SK-N-SH (cell line): ENCODE measurements around the gene LLGL2.

Source experiments
- CHD2 ChIP-seq: fragments of 150-350 bp; IDR thresholded peaks from 2 replicates; pipeline ENCODE4 v1.6.1; 2018; ENCODE audit warnings: low read length; ENCODE audit not compliant: partially characterized antibody
- EP300 ChIP-seq, 2 experiments: IDR thresholded peaks; 2 replicates each; pipeline versions ENCODE4 v1.4.0 to v1.6.1; 2012; ENCODE audit warnings: borderline replicate concordance in 1 of 2, low read depth in 1 of 2, low read length in 1 of 2
- FOXJ3 ChIP-seq: sonication (generic); formaldehyde crosslinking; IDR thresholded peaks from 2 replicates; pipeline ENCODE4 v1.5.1; 2020; ENCODE audit warnings: mild to moderate bottlenecking, missing genetic modification reagents
- JUND ChIP-seq: IDR thresholded peaks from 2 replicates; pipeline ENCODE4 v1.4.0; 2012
- MXI1 ChIP-seq: IDR thresholded peaks from 2 replicates; pipeline ENCODE4 v1.6.1; 2012; ENCODE audit warnings: mild to moderate bottlenecking, low read depth, low read length, improper control_type of control experiment
- NFIC ChIP-seq: IDR thresholded peaks from 2 replicates; pipeline ENCODE4 v1.4.0; 2012; ENCODE audit warnings: borderline replicate concordance
- POLR2AphosphoS5 ChIP-seq: IDR thresholded peaks from 2 replicates; pipeline ENCODE4 v1.6.1; 2012; ENCODE audit warnings: low read depth, low read length
- RAD21 ChIP-seq: IDR thresholded peaks from 2 replicates; pipeline ENCODE4 v1.6.1; 2012; ENCODE audit warnings: mild to moderate bottlenecking, low read length
- TAF1 ChIP-seq: IDR thresholded peaks from 2 replicates; pipeline ENCODE4 v1.6.1; 2012; ENCODE audit warnings: low read depth, mild to moderate bottlenecking, low read length, moderate library complexity, borderline replicate concordance
- YY1 ChIP-seq: IDR thresholded peaks from 2 replicates; pipeline ENCODE4 v1.4.0; 2012; ENCODE audit warnings: low read depth, mild to moderate bottlenecking
- TF ChIP-seq, protein P1 (sequence below): IDR thresholded peaks from 2 replicates; pipeline ENCODE4 v1.4.0; 2012; ENCODE audit warnings: low read depth, borderline replicate concordance
- TF ChIP-seq, protein P2 (sequence below): fragments of 200-600 bp; sonication (generic); IDR thresholded peaks from 2 replicates; pipeline ENCODE4 v1.6.1; 2017; ENCODE audit warnings: antibody characterized with exemption, mild to moderate bottlenecking, moderate library complexity
- TF ChIP-seq, protein P3 (sequence below): IDR thresholded peaks from 2 replicates; pipeline ENCODE4; 2012

DNA sequence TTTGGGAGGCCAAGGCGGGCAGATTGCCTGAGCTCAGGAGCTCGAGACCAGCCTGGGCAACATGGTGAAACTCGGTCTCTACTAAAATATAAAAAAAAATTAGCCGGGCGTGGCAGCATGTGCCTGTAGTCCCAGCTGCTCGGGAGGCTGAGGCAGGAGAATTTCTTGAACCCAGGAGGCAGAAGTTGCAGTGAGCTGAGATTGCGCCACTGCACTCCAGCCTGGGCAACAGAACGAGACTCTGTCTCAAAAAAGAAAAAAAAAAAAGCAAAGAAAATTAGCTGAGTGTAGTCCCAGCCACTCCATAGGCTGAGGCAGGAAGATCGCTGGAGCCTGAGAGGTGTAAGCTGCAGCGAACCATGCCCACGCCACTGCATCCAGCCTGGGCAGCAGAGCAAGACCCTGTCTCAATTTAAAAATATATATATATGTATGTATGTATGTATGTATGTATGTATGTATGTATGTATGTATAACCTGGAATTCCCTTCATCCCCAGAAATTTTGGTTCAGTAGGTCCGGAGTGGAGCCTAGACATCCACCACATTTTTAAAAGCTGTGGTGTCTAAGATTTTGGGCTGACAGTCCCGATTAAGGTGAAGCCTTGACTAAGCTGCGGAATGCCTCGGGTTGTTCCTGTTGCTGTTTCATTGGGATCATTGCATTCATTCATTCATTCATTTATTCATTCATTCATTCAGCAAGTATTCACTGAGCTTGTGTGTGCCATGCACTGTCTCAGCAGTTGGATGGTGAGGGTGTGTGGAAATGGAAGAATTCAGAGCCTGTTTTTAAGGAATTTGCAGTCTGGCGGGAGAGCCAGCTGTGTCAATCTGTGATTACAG, 43.2 kb upstream of the LLGL2 start:
- no peak for TF ChIP-seq YY1
- no peak for TF ChIP-seq JUND
- TF ChIP-seq POLR2AphosphoS5, result no peak
- TF ChIP-seq, protein P1, sequence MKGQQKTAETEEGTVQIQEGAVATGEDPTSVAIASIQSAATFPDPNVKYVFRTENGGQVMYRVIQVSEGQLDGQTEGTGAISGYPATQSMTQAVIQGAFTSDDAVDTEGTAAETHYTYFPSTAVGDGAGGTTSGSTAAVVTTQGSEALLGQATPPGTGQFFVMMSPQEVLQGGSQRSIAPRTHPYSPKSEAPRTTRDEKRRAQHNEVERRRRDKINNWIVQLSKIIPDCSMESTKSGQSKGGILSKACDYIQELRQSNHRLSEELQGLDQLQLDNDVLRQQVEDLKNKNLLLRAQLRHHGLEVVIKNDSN, result no peak
- no peak for TF ChIP-seq FOXJ3 (CRISPR knock-in tag)
- TF ChIP-seq TAF1, result no peak
- TF ChIP-seq, protein P2, sequence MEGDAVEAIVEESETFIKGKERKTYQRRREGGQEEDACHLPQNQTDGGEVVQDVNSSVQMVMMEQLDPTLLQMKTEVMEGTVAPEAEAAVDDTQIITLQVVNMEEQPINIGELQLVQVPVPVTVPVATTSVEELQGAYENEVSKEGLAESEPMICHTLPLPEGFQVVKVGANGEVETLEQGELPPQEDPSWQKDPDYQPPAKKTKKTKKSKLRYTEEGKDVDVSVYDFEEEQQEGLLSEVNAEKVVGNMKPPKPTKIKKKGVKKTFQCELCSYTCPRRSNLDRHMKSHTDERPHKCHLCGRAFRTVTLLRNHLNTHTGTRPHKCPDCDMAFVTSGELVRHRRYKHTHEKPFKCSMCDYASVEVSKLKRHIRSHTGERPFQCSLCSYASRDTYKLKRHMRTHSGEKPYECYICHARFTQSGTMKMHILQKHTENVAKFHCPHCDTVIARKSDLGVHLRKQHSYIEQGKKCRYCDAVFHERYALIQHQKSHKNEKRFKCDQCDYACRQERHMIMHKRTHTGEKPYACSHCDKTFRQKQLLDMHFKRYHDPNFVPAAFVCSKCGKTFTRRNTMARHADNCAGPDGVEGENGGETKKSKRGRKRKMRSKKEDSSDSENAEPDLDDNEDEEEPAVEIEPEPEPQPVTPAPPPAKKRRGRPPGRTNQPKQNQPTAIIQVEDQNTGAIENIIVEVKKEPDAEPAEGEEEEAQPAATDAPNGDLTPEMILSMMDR, result no peak
- no peak for TF ChIP-seq NFIC
- no peak for TF ChIP-seq EP300 (IDR thresholded peaks at IDR 0.05; ENCODE audit: borderline replicate concordance in 1 of 2, low read depth in 1 of 2, low read length in 1 of 2)
- TF ChIP-seq, protein P3, sequence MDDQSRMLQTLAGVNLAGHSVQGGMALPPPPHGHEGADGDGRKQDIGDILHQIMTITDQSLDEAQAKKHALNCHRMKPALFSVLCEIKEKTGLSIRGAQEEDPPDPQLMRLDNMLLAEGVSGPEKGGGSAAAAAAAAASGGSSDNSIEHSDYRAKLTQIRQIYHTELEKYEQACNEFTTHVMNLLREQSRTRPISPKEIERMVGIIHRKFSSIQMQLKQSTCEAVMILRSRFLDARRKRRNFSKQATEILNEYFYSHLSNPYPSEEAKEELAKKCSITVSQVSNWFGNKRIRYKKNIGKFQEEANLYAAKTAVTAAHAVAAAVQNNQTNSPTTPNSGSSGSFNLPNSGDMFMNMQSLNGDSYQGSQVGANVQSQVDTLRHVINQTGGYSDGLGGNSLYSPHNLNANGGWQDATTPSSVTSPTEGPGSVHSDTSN, result no peak
- TF ChIP-seq MXI1, result no peak
- no peak for TF ChIP-seq RAD21
- TF ChIP-seq CHD2, result no peak
